Eye (tissue), 1 donor: ENCODE results near the gene FAHD2A.
"Not testable (repeated sequence)": the region's sequence is repeated elsewhere in the genome, so short reads cannot be mapped to it uniquely, and the experiment has no call there.

Experiments used
- DNase-seq: peaks from one replicate; pipeline ENCODE4 v3.0.0-alpha.2; 2015

FAHD2A gene

DNA sequence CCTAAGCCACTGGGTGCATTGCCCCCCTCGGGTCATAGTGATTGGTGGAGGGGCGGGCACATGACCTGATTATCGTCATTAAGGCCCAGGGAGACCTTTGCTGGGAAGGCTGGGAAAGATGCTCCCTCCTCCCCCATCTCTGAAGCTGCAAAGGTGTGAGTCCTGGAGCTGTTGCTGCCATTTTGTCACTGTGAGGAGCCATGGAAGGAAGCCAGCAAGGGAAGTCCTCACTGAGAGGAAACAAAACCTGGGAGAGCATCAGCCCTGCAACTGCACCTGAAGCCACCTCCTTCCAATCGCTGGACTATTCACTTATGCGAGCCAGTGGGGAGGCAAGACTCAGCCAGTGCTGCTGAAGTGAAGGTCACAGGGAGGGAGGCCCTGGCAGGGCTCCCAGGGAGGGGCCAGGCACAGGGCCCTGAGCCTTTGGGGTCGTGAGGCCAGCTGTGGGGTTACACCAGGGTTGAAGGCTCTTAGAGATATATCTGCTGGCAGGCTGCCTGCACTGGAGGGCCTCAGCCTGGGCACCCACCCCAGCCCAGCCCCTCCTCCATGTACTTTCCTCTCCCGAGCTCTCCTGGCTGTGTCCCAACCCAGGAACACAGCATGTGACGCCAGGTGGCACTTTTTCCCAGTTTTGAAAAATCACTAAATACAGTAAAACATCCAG lies 10.7 kb upstream of the FAHD2A start:
- DNase-seq = no peak

DNA sequence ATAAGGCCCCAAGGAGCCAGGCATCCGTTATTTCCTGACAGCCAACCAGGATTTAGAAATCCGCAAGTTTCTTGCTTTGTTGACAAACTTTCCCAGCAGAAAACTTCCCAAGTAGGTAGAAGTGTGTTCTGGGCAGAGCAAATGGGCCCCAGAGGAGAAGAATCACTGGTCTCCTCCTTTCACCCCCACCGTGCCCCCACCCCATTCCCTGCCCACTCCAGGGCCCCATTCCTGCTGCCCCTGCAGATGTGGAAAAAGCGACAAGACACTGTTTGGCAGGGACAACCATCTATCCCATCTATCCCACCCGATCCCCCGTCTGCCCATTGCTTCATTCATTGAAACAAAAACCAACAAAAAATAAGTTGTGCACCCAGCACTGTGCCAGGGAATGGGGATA lies 10.2 kb upstream of the FAHD2A start:
- no peak for DNase-seq

DNA sequence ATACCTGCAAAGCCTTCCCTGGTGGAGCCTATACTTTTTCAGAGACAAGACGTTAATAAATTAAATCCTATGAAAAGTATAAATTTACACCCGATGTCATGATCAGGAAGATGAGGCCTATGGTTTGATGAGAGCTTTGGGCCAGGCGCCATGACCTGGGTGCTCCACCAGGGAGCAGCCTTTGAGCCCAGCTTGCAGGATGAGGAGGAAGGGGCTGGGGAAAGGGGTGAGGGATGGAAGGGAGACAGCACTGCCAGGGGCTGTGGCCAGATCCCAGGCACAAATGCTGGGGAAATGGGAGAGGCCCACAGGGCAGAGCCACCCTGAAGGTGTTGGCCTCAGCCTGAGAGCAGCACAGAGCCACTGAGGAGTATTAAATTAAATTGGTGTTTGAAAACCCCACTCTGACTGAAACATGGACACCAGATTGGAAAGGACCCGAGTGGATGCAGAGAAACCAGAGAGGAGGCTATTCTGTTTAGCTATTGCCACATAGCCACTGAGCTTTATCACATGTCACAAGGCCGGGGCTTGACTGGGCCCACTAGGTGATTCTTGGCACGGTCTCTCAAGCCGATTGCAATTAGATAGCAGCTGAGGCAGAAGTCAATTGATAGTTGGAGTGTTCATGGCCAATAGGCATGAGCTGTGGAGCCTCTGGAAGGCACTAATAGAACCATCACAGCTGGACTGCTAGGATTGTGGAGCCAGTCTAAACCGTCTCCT lies 9.6 kb upstream of the FAHD2A start:
- DNase-seq = no peak

DNA sequence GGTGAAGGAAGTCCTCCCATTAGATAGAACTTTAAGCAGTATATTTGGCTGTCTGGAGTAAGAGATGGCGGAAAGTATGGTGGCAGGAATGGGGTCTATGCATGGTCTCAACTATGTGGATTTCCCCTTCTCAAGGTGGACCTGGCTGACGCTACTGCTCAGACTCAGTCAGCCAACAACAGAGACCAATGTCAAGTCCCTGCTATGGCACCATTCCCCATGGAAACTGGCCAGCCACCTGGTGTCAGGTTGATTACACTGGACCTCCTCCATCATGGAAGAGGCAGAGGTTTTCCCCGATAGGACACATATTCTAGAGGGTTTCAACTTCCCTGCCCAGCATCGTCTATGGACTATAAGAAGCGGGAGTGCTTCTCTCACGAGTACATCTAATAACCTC lies 8.6 kb upstream of the FAHD2A start:
- DNase-seq = no peak

DNA sequence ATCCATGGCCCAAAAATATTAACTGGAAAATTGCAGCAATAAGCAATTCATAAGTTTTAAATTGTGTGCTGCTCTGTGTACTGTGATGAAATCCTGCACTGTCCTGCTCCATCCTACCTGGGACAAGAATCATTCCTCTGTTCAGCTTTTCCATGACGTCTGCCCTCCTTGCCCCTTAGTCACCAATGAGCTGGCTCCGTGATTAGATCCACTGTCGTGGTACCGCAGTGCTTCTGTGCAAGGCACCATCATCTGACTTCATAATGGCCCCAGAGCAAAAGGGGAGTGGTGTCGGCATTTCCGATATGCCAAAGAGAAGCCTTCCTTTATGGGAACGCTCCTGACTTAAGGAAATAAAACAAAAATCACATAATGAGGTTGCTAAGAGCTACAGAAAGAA lies 3.4 kb upstream of the FAHD2A start:
- no peak for DNase-seq

DNA sequence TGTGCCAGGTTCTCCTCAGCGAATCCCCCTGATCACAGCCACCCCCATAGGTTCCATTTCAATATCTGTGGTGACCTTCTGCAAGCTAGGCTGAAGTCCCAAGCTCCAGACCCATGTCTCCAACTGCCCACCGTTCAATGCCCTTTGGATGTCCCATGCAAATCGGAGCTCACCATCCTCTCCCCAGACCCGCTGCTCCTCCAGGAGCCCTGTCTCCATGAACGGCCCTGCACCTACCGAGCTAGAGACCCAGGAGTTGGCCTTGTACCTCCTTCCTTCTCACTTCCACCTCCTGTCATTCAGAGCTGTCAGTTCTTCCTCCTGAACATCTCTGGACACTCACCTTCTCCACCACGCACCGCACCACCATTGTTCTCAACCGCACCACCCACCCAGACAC lies 1.0 kb upstream of the FAHD2A start:
- DNase-seq = no peak

DNA sequence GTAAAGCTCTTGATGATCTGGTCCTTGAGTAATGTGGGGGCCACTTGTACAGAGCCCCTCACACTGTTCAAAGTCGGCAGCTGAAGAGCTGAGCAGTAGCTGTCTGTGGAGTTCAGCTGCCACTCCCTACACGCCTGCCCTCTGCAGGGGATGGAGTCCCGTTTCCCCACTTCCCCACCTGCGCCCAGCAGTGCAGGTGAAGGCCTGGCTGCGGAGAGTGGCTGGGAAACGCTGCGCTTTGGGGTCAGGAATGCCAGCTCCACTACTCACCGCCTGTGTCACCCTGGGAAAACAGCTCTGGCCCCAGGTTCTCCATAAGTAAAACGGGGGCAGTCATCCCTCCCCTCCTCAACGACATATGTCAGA lies 521 bp upstream of the FAHD2A start:
- not testable (repeated sequence) for DNase-seq

DNA sequence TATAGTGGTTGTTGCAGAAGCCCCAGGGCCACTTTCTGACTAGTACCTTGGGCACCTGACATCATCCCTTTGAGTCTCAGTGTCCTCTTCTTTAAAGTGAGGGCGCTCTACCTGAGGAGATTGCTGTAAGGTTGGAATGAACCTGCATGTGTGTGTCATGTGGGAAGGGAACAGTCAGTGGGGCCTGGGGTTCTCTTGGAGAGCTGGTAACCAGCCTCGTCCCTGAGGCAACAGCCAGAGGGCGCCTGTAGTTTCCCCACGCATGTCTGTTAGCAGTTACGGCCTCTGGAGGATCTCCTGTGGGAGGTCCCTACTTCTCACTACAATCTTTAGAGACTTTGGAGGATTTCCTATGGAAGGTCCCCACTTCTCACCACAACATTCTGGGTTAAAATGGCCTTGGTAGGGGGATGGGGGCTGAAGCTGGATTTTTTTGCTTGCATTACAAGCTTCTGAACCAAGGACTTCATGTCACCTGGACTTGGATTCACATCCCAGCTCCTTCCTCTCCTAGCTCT lies 755 bp downstream of the FAHD2A start:
- not testable (repeated sequence) for DNase-seq

DNA sequence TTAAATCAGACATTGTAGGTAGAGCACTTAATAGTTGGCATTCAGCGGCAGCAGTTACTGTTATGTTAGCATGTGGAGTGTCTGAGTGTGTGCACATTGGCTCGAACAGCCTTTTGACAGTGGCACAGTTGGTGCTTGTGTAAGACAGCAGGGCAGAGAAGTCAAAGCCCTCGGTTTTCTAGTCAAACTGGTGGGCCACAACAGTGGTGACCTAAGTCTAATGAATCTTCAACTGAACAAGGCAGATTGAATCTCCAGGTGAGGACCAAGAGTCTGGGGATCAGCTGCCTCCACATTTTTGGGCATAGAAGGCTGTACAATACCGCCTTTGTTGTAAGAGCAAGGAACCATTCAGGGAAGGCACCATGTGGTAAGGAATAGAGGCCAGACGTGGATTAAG lies 1.3 kb downstream of the FAHD2A start:
- DNase-seq = not testable (repeated sequence)

DNA sequence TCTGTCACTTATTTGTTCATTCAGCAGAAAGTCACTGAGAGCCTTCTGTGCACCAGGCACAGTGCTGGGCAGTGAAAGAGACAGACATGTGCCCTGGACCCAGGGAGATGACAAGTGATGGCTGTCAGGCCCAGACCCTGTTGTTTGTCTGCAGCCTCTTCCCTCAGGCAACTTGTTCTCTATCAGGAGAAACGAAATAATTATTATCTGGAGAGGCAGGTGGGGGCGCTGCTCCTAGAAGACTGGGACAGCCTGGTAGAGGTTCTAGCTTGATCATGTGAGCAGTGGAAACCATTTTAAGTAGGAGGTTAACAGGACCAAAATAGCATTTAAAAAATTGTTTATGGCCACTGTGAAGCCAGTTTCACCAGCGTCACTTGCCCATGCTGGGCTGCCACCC lies 2.2 kb downstream of the FAHD2A start:
- DNase-seq = not testable (repeated sequence)

DNA sequence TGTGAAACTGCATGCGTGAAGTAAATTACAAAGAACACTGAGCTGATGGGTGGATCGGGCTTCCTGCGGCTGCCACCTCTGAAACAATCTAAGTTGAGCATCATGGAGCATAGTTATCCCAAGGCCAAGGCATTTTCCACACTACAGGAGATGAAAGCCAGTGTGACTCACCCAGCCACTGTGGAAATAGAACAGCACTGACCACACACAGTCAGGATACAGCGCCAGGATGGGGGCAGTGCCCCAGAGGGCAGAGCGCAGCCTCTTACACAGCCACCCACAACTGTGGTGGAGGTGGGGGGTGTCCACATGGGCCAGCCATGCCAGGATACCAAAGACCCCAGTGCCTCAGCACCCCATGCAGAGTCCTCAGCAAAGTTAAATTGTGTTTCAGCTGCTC lies 8.7 kb downstream of the FAHD2A start:
- DNase-seq = not testable (repeated sequence)

DNA sequence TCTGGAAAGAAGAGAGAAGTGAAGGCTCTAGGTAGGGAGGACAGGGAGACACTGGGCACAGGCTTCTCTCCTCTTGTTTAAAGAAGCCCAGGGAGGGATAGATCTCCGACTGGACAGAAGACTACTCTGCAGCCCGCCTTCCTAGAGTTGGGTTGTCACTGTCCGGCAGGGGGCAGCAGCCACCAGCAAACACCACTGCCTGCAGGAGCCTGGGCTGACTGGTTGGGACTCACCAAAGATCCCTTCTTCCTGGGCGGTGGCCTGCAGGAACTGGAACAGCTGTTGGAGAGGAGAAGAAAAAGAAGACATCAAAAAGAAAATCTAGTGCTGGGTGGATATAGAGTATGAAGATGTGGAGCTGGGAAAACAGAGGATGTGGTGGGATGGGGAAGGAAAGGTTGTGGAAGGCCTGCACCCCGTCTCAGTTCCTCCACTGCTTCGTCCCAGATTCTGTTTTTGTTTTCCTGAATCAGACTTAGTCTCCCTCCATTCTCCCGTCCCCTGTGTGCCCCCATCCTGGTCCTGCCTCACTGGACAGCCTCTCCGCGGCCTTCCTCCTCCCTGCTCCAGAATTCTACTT lies 11.6 kb downstream of the FAHD2A start:
- peak; percentile 90 for DNase-seq

DNA sequence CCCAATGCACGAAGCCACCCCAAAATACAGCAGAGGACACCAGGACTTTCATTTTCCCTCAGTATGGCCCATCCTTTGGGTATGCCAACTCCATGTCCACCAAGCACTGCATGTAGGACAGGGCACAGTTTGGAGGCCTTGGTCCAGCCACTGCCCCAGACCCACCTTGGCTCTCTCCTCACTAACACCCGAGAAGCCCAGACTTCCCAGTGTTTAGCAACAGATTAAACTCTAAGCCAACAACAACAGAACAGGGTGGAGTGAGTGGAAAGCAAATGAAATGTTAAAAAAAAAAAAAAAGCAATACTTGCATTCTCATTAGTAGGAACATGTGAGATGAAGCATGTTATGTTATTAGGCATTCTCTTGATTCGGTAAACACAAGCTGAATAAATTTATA lies 12.6 kb downstream of the FAHD2A start:
- DNase-seq = not testable (repeated sequence)

DNA sequence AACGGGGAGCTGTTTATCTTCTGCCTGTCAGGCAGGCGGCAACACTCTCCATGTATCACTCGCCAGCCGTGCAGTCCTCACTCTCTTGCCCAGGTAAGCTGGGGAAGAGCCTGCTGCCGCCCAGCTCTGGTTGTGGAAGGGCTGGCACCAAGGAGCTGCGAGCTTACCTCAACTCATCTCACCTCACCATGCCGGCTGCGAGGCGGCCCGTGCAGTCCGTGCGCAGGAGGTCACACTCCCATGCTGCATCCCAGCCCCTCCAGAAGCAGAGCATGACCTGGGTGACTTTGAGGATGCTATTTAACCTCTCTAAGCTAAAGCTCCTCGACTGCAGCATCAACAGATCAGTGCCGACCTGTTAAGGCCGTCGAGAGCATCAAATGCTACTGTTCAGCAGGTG lies 13.1 kb downstream of the FAHD2A start:
- not testable (repeated sequence) for DNase-seq

DNA sequence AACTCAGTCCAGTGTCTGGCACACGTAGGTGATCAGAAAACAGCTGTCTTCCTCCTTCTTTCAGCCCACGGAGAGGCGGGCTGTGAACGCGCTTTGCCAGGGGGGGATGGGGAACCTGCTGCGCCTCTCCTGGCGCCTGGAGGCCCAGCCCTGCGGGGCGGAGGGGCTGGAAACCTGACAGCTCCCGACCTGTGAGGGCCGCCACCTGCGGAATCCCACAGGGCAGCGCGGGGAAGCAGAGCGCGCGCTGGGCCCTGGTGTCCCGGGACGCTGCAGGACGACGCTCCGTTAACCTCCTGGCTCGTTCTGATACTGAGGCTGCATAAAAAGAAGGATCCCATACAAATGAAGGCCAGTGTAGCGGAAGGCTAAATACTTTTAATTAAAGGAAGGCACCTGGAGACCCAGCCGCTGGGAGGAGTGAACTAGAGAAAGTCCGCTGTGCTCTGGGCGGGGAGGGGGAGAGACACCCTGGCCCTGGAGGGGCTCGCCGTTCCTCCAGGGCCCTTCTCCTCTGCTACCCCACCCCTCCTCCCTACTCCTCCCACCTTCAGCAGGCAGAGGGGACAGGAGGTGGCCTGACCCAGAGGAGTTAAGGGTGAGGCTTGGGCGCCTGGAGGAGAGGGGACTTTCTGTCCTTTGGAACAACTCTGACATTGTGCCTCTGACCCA lies 24.8 kb downstream of the FAHD2A start:
- not testable (repeated sequence) for DNase-seq

DNA sequence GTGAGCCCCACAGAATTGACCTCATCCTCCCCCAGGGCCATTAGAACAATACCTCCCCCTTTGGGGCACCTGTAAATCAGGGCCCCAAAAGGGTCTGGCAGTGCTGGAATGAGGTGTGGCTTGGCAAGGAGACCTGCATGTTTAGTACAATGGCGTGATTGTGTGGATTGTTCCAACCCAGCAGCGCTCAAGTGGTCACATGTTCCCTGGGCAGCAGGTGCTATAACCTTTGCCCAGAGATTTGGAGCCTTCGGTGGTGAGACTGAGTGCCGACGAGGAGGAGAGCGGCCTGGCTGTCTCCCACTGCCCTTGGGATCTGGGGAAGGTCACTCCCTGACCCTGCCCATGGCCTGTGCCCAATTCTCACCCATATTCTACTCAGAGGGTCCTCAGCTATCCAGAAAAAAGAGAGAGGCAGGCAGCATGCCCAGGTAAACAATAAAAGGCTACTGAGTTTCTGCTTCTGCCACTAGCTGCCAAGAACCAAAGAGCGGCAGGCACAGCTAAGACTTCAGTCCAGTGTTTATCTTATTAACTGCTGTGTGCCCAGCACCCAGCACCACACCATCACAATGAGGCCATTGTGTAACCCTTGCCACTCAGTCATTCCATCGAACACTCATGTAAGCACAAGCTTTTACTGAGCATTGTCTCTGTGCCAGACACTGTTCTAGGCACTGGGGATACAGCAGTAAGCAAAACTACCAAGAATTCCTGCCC lies 27.4 kb downstream of the FAHD2A start:
- DNase-seq = not testable (repeated sequence)

DNA sequence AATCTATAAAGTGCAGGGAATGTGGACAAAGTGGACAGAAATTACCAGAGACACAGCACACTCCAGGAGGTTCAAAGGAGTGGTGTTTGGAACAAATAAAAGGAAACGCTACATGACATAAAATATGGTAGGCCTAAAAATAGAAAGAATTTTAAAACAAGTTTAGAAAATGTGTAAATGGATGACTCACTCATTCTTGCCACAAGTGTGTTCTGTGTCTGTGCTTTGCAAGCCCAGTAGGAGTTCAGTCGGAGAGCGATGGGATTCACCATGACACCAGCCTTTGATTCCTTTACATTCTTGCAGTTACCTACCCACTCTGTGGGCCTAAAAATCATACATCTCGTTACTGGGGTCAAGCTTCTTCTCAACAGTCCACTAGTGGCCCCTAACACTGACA lies 30.9 kb downstream of the FAHD2A start:
- not testable (repeated sequence) for DNase-seq

DNA sequence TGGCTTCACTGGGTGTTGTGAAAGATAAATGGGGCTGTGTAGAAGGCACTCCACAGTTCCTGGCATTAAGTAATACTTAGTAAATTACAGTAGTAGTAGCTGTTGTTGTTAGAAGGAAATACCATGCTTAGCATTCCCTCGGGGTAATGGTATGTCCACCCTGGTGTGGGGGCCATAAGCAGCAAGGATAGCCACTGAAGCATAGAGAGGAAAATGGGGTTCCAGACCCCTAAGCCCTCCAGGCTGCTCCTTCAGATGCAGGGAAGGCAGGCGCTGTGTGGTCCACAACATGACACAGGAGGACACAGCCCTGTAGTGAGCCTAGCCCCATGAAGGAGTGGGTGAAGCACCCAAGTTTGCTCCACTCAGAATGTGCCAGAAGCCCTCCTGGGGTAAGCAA lies 31.5 kb downstream of the FAHD2A start:
- not testable (repeated sequence) for DNase-seq

DNA sequence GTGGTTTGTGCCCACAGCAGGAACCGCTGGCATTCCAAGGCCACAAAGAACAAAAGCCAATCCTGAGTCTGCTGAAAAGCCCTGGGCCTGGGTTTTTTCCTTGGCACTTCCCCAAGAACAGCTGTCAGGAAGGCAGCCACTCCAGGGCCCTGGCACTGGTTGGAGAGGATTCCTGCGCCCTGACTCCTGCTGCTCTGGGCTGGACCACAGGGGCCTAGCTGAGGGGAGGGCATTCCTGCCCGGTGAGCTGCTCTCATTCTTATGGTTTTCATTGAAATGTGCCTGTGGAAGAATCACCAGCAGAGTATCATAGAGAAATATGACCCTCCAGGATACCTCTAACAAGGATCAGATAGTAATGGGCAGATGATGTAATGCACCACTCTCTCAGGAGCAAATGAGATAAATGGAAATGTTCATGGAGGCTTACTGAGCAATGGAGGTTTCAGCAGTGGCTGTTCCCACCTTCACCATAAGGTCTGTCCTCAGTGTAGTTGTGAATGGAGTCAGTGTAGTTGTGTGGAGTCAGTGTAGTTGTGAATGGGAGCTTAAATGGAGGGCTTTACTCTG lies 32.1 kb downstream of the FAHD2A start:
- not testable (repeated sequence) for DNase-seq

DNA sequence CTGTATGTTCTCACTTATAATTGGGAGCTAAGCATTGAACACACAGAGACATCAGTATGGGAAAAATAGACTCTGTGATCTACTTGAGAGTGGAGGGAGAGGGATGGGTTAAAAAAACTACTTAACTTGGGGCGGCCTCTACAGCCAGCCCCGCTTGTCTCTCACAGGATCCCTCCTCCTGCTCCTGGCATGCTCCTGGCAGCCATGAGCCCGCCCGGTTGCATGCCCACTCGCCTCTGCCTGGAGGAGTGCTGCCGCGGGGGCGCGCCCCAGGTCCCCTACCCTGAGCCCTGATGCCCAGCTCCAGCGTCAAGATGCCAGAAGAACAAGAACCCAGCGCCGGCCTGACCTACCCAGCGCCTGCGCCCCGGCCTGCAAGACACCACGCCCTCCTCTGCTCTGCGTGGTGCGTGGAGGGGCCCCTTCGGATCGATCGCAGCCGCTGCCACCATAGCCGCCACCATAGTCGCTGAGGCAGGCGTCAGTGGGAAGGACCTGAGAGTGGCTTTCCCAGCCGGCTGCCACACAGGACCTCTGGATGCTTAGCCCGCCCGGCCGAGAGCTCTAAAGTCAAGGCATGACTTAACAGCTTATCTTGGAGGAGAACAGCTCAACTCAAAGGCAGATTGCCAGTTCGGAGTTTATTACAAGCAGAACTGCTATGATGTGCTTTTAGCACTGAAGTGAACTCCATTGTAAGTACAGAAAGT lies 32.8 kb downstream of the FAHD2A start:
- DNase-seq = not testable (repeated sequence)

DNA sequence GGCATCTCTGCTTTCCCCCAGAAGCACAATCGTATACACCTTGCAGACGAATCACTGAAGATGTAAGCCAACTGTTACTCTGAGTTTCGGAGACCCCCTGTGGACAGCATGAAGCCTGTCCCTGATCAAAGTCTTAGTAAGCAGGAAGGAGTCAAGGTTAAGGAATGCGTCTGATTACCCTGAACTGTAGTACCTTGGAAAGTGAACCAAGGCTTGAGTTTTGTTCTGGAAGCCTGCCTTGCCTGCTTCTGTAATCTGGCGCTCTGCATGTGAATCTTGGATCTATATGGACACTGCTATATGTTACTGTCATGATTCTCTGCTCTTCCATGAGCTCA lies 33.3 kb downstream of the FAHD2A start:
- not testable (repeated sequence) for DNase-seq
